WTC11 (cell line): ENCODE results near the gene COMMD8. TPM values are rescaled to one million over a fixed set of nuclear protein-coding genes. Genes with fewer than 3 reads are reported as not detected.
A peak's percentile ranks its signal among the peaks of the same experiment; 100 is the strongest.

Experiments
- ATAC-seq: fragments of 200-7000 bp; cut with Tn5 transposase; 2 replicates; pipeline ENCODE4 v1.10.0; 2021; ENCODE audit warnings: mild to moderate bottlenecking, moderate library complexity
- CTCF ChIA-PET: fragments of 300-600 bp; sonication (Branson Sonifier 250); formaldehyde crosslinking; loops from one replicate; lab custom pipeline; 2021; ENCODE audit warnings: antibody characterized with exemption; lab: Charles Lee
- POLR2A ChIA-PET: fragments of 350-600 bp; sonication (Branson Sonifier 250); formaldehyde crosslinking; loops from one replicate; lab custom pipeline; 2021; ENCODE audit warnings: antibody characterized with exemption; lab: Charles Lee
- DNase-seq: peaks from one replicate; pipeline ENCODE4 v3.0.0; 2021; ENCODE audit warnings: low spot score
- H3K27ac Mint-ChIP-seq: 2 replicates; pipeline ENCODE4 v1.8.0; 2021; ENCODE audit warnings: mixed read lengths
- H3K27me3 Mint-ChIP-seq: 2 replicates; pipeline ENCODE4 v1.8.0; 2021; ENCODE audit warnings: low read depth, mild to moderate bottlenecking, moderate library complexity, mixed read lengths
- H3K36me3 Mint-ChIP-seq: 2 replicates; pipeline ENCODE4 v1.8.0; 2021; ENCODE audit warnings: mixed read lengths
- H3K4me1 Mint-ChIP-seq: 2 replicates; pipeline ENCODE4 v1.8.0; 2022; ENCODE audit warnings: mixed read lengths
- H3K4me3 Mint-ChIP-seq: 2 replicates; pipeline ENCODE4 v1.8.0; 2021; ENCODE audit warnings: mild to moderate bottlenecking, moderate library complexity, mixed read lengths
- H3K9me3 Mint-ChIP-seq: 2 replicates; pipeline ENCODE4 v1.8.0; 2021; ENCODE audit warnings: mixed read lengths
- CREM ChIP-seq: sonication (generic); formaldehyde crosslinking; IDR thresholded peaks from 2 replicates; pipeline ENCODE4 v1.8.1; 2022; ENCODE audit warnings: mild to moderate bottlenecking, missing genetic modification reagents, moderate library complexity
- ETV6 ChIP-seq: sonication (generic); formaldehyde crosslinking; IDR thresholded peaks from 2 replicates; pipeline ENCODE4 v1.8.1; 2022; ENCODE audit warnings: mild to moderate bottlenecking, missing genetic modification reagents
- GRHL2 ChIP-seq: fragments of 250-450 bp; sonication (Bioruptor Pico); IDR thresholded peaks from 2 replicates; pipeline ENCODE4 v1.8.0; 2022; ENCODE audit warnings: mild to moderate bottlenecking, moderate library complexity; ENCODE audit not compliant: insufficient replicate concordance, severe bottlenecking
- IRF2 ChIP-seq: sonication (generic); formaldehyde crosslinking; IDR thresholded peaks from 2 replicates; pipeline ENCODE4 v1.8.0; 2022; ENCODE audit warnings: low read depth, missing genetic modification reagents, borderline replicate concordance
- NFATC4 ChIP-seq: fragments of 250-450 bp; sonication (Bioruptor Pico); IDR thresholded peaks from 2 replicates; pipeline ENCODE4 v1.9.0; 2021; ENCODE audit warnings: mild to moderate bottlenecking
- NR2C2 ChIP-seq: sonication (generic); formaldehyde crosslinking; IDR thresholded peaks from 2 replicates; pipeline ENCODE4 v1.8.0; 2022; ENCODE audit warnings: mild to moderate bottlenecking, missing genetic modification reagents
- OVOL2 ChIP-seq: fragments of 250-450 bp; sonication (Bioruptor Pico); IDR thresholded peaks from 2 replicates; pipeline ENCODE4 v1.9.0; 2021; ENCODE audit warnings: mild to moderate bottlenecking, borderline replicate concordance
- PRRX2 ChIP-seq: fragments of 250-450 bp; sonication (Bioruptor Pico); IDR thresholded peaks from 2 replicates; pipeline ENCODE4 v1.8.0; 2021; ENCODE audit warnings: mild to moderate bottlenecking
- SMAD4 ChIP-seq: sonication (generic); formaldehyde crosslinking; IDR thresholded peaks from 2 replicates; pipeline ENCODE4 v1.8.0; 2022; ENCODE audit warnings: mild to moderate bottlenecking, missing genetic modification reagents
- SOX15 ChIP-seq: fragments of 250-450 bp; sonication (Bioruptor Pico); IDR thresholded peaks from 2 replicates; pipeline ENCODE4 v1.9.0; 2021; ENCODE audit warnings: mild to moderate bottlenecking
- TCF7 ChIP-seq: sonication (generic); formaldehyde crosslinking; IDR thresholded peaks from 2 replicates; pipeline ENCODE4 v1.8.0; 2022; ENCODE audit warnings: mild to moderate bottlenecking, low read depth, missing genetic modification reagents, moderate library complexity
- TEAD1 ChIP-seq: sonication (generic); formaldehyde crosslinking; IDR thresholded peaks from 2 replicates; pipeline ENCODE4 v1.8.0; 2022; ENCODE audit warnings: mild to moderate bottlenecking, missing genetic modification reagents
- total RNA-seq: library from RNA; stranded (reverse); gene quantifications from 3 replicates; pipeline ENCODE4 v1.2.3, GENCODE V29; 2021
- TF ChIP-seq, protein P1 (sequence below): sonication (generic); formaldehyde crosslinking; IDR thresholded peaks from 2 replicates; pipeline ENCODE4 v1.8.1; 2023; ENCODE audit warnings: mild to moderate bottlenecking, missing genetic modification reagents, borderline replicate concordance
- TF ChIP-seq, protein P2 (sequence below): sonication (generic); formaldehyde crosslinking; conservative IDR thresholded peaks from 2 replicates; pipeline ENCODE4 v1.8.1; 2022; ENCODE audit warnings: mild to moderate bottlenecking, missing genetic modification reagents
- TF ChIP-seq, protein P3 (sequence below): sonication (generic); formaldehyde crosslinking; IDR thresholded peaks from 2 replicates; pipeline ENCODE4 v1.8.1; 2023; ENCODE audit warnings: mild to moderate bottlenecking, missing genetic modification reagents, moderate library complexity
- TF ChIP-seq, protein P4 (sequence below): fragments of 250-450 bp; sonication (Bioruptor Pico); IDR thresholded peaks from 2 replicates; pipeline ENCODE4 v1.9.0; 2021; ENCODE audit warnings: mild to moderate bottlenecking
- TF ChIP-seq, protein P5 (sequence below): sonication (generic); formaldehyde crosslinking; IDR thresholded peaks from 2 replicates; pipeline ENCODE4 v1.8.0; 2023; ENCODE audit warnings: mild to moderate bottlenecking, missing genetic modification reagents
- TF ChIP-seq, protein P6 (sequence below): fragments of 250-450 bp; sonication (Bioruptor Pico); IDR thresholded peaks from 2 replicates; pipeline ENCODE4 v1.9.0; 2021; ENCODE audit warnings: mild to moderate bottlenecking
- TF ChIP-seq, protein P7 (sequence below): fragments of 250-450 bp; sonication (Bioruptor Pico); IDR thresholded peaks from 2 replicates; pipeline ENCODE4 v2.1.2; 2022; ENCODE audit warnings: mild to moderate bottlenecking, moderate library complexity

The COMMD8 gene
- total RNA-seq, 1 experiment from 2014 or later = 8.1 TPM

DNA sequence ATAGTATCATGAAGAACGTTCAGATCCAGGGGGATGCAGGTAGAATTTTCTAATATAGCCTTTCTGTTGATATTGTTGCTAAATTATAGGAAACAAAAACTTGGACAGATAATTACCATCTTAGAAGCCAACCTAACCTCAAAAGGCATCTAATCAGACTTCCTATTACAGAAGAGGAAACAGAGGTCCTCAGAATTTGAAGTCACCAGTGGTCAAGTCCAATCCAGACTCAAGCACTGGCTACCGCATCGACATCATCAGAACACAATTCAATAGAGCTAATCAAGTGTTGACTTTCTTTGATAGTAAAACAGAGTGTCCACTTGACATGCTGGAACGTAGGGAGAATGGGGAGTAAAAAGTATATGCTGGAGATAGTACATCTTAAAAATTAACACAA, 11.3 kb upstream of the COMMD8 start (continued):
- TF ChIP-seq, protein P1, sequence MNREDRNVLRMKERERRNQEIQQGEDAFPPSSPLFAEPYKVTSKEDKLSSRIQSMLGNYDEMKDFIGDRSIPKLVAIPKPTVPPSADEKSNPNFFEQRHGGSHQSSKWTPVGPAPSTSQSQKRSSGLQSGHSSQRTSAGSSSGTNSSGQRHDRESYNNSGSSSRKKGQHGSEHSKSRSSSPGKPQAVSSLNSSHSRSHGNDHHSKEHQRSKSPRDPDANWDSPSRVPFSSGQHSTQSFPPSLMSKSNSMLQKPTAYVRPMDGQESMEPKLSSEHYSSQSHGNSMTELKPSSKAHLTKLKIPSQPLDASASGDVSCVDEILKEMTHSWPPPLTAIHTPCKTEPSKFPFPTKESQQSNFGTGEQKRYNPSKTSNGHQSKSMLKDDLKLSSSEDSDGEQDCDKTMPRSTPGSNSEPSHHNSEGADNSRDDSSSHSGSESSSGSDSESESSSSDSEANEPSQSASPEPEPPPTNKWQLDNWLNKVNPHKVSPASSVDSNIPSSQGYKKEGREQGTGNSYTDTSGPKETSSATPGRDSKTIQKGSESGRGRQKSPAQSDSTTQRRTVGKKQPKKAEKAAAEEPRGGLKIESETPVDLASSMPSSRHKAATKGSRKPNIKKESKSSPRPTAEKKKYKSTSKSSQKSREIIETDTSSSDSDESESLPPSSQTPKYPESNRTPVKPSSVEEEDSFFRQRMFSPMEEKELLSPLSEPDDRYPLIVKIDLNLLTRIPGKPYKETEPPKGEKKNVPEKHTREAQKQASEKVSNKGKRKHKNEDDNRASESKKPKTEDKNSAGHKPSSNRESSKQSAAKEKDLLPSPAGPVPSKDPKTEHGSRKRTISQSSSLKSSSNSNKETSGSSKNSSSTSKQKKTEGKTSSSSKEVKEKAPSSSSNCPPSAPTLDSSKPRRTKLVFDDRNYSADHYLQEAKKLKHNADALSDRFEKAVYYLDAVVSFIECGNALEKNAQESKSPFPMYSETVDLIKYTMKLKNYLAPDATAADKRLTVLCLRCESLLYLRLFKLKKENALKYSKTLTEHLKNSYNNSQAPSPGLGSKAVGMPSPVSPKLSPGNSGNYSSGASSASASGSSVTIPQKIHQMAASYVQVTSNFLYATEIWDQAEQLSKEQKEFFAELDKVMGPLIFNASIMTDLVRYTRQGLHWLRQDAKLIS (CRISPR knock-in tag) = no peak

DNA sequence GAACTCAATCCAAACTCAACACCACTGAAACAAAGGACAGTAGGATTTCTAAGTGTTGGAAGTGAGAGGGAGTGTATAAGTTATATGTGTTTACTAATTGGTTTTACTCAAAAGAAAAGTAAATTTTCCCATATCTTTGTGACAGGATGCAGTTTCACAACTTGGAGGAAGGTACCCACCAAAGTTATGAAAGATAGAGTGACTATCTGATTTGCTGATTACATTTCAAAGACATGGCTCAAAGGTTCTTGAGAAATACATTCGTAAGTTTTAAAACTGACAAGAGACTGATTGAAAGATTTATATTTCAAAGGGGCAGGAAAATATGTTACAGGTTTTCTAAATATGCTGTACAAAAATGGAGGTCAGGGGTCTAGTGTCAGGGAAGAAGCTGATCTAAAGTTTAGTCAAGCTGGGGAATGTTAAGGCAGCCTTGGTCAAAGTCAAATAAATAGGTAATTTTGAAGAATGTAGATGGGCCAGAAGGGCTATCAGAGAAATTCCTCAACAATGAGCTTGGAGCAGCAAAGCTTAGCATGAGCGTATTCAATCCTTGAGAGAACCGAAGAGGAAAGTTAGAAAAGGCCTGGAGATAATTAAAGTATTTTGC, 9.7 kb upstream of the COMMD8 start:
- ATAC-seq (no peak), DNase-seq (no peak)
- no peak overlapping the region for H3K4me3 Mint-ChIP-seq
- H3K9me3 Mint-ChIP-seq = no peaks in the 10 kb centered on the region
- no peaks in the 10 kb centered on the region for H3K27me3 Mint-ChIP-seq
- no peak overlapping the region for H3K27ac Mint-ChIP-seq
- H3K4me1 Mint-ChIP-seq = peaks cover 18% of the 10 kb centered on the region
- ChIA-PET POLR2A (no interaction called here), CTCF (interaction anchor here (0.6 to 1.2 kb wide), 2 partner anchors 9 to 91 kb away, joined by 3 to 4 read pairs; no protein-coding TSS in a partner anchor)
- H3K36me3 Mint-ChIP-seq = no peaks in the 10 kb centered on the region
- TF ChIP-seq SMAD4 (CRISPR knock-in tag) (no peak), GRHL2 (CRISPR knock-in tag) (no peak)
- TF ChIP-seq, protein P2, sequence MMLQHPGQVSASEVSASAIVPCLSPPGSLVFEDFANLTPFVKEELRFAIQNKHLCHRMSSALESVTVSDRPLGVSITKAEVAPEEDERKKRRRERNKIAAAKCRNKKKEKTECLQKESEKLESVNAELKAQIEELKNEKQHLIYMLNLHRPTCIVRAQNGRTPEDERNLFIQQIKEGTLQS (CRISPR knock-in tag) = no peak

DNA sequence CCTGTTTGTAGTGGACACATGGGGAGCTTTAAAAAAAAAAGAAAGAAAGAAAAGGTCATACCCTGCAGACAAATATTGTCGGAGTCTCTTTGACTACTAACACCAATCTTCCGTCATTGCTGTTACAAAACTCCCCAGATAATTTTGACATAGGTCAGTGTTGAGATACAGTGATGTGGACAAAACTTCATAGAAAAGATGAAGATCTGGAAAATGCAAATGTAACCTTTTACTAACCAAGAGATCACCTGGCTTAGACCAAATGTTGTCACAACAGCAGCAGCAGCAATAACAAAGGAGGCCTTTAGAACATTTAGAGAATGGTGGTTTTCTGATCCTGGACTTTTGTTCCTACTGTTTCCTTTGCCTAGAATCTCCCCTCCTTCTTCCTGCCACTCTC, 8.1 kb upstream of the COMMD8 start:
- H3K4me1 Mint-ChIP-seq = peaks cover 17% of the 10 kb centered on the region
- no peaks in the 10 kb centered on the region for H3K9me3 Mint-ChIP-seq
- no peak; the same call in 1 of the 2 replicates for ATAC-seq
- ChIA-PET CTCF (no interaction called here), POLR2A (no interaction called here)
- H3K36me3 Mint-ChIP-seq = no peaks in the 10 kb centered on the region
- DNase-seq = no peak
- 0 out of 2 replicates have a peak overlapping the region, but pooled peaks have one; percentile 2 for H3K27ac Mint-ChIP-seq
- H3K27me3 Mint-ChIP-seq = no peaks in the 10 kb centered on the region
- H3K4me3 Mint-ChIP-seq = no peak overlapping the region
- TF ChIP-seq TEAD1 (CRISPR knock-in tag) (no peak), SOX15 (CRISPR knock-in tag) (no peak), TCF7 (CRISPR knock-in tag) (no peak), ETV6 (CRISPR knock-in tag) (no peak), SMAD4 (CRISPR knock-in tag) (no peak), CREM (CRISPR knock-in tag) (no peak), NR2C2 (CRISPR knock-in tag) (no peak), IRF2 (no peak), PRRX2 (no peak), OVOL2 (CRISPR knock-in tag) (no peak), NFATC4 (no peak)
- TF ChIP-seq, protein P3, sequence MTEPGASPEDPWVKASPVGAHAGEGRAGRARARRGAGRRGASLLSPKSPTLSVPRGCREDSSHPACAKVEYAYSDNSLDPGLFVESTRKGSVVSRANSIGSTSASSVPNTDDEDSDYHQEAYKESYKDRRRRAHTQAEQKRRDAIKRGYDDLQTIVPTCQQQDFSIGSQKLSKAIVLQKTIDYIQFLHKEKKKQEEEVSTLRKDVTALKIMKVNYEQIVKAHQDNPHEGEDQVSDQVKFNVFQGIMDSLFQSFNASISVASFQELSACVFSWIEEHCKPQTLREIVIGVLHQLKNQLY = no peak
- TF ChIP-seq, protein P4, sequence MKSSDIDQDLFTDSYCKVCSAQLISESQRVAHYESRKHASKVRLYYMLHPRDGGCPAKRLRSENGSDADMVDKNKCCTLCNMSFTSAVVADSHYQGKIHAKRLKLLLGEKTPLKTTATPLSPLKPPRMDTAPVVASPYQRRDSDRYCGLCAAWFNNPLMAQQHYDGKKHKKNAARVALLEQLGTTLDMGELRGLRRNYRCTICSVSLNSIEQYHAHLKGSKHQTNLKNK (CRISPR knock-in tag) = no peak
- TF ChIP-seq, protein P5, sequence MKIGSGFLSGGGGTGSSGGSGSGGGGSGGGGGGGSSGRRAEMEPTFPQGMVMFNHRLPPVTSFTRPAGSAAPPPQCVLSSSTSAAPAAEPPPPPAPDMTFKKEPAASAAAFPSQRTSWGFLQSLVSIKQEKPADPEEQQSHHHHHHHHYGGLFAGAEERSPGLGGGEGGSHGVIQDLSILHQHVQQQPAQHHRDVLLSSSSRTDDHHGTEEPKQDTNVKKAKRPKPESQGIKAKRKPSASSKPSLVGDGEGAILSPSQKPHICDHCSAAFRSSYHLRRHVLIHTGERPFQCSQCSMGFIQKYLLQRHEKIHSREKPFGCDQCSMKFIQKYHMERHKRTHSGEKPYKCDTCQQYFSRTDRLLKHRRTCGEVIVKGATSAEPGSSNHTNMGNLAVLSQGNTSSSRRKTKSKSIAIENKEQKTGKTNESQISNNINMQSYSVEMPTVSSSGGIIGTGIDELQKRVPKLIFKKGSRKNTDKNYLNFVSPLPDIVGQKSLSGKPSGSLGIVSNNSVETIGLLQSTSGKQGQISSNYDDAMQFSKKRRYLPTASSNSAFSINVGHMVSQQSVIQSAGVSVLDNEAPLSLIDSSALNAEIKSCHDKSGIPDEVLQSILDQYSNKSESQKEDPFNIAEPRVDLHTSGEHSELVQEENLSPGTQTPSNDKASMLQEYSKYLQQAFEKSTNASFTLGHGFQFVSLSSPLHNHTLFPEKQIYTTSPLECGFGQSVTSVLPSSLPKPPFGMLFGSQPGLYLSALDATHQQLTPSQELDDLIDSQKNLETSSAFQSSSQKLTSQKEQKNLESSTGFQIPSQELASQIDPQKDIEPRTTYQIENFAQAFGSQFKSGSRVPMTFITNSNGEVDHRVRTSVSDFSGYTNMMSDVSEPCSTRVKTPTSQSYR (CRISPR knock-in tag) = no peak
- TF ChIP-seq, protein P6, sequence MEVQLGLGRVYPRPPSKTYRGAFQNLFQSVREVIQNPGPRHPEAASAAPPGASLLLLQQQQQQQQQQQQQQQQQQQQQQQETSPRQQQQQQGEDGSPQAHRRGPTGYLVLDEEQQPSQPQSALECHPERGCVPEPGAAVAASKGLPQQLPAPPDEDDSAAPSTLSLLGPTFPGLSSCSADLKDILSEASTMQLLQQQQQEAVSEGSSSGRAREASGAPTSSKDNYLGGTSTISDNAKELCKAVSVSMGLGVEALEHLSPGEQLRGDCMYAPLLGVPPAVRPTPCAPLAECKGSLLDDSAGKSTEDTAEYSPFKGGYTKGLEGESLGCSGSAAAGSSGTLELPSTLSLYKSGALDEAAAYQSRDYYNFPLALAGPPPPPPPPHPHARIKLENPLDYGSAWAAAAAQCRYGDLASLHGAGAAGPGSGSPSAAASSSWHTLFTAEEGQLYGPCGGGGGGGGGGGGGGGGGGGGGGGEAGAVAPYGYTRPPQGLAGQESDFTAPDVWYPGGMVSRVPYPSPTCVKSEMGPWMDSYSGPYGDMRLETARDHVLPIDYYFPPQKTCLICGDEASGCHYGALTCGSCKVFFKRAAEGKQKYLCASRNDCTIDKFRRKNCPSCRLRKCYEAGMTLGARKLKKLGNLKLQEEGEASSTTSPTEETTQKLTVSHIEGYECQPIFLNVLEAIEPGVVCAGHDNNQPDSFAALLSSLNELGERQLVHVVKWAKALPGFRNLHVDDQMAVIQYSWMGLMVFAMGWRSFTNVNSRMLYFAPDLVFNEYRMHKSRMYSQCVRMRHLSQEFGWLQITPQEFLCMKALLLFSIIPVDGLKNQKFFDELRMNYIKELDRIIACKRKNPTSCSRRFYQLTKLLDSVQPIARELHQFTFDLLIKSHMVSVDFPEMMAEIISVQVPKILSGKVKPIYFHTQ (CRISPR knock-in tag) = no peak
- TF ChIP-seq, protein P2 (CRISPR knock-in tag) = no peak
- TF ChIP-seq, protein P7, sequence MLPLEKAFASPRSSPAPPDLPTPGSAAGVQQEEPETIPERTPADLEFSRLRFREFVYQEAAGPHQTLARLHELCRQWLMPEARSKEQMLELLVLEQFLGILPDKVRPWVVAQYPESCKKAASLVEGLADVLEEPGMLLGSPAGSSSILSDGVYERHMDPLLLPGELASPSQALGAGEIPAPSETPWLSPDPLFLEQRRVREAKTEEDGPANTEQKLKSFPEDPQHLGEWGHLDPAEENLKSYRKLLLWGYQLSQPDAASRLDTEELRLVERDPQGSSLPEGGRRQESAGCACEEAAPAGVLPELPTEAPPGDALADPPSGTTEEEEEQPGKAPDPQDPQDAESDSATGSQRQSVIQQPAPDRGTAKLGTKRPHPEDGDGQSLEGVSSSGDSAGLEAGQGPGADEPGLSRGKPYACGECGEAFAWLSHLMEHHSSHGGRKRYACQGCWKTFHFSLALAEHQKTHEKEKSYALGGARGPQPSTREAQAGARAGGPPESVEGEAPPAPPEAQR (CRISPR knock-in tag) = no peak
